CD4-positive, alpha-beta T cell treated with Interleukin-4 for 4 hours (primary cell): ENCODE data around the gene LAMA5.

Experiments used
- DNase-seq: peaks from one replicate; pipeline ENCODE4 v3.0.0-alpha.2; 2020

LAMA5 gene

GRCh38 chr20:62368976-62369814, 2.1 kb upstream of the LAMA5 start:
- no peak for DNase-seq

- no peak for DNase-seq
Measured at GRCh38 chr20:62368392-62368975, 1.4 kb upstream of the LAMA5 start.

DNA sequence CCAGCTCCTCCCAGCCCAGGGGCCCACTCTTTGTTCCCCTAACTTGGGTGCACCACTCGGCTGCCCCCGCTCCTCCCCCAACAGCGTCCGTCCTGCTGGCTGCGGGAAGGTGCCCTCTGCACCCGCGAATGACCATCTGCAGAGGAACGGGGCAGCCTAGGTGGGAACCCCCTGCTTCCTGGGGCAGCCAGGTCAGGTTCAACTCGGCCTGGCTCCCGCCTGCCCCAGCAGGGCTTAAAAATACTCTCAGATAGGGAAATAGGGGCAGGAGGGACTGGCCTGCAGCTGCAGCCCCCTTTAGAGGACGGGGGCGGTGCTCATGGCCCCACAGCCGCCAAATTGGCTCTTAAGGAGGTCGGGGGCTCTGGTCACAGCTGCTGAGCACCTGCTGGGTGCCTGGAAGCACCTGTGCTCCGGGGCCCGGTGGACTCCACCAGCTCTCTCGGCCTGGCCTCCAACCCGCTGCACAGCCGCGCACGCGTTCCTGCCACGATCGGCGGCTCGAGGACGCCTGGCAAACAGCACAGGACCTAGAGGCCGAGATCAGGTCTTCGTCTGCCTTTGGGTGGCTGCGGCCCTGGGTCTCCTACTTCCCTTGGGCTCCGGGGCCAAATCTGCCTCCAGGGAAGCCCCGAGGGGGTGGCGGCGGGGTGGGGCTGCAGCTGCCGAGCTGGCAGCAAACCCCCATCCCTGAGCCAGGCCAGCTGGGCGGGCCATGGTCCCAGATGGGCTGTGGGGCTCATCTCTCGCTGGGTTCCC, 700 bp upstream of the LAMA5 start:
- DNase-seq, result no peak

GRCh38 chr20:62366370-62367135, 559 bp downstream of the LAMA5 start:
- DNase-seq, result no peak

GRCh38 chr20:62365814-62366369, 1.2 kb downstream of the LAMA5 start:
- DNase-seq, result no peak

DNA sequence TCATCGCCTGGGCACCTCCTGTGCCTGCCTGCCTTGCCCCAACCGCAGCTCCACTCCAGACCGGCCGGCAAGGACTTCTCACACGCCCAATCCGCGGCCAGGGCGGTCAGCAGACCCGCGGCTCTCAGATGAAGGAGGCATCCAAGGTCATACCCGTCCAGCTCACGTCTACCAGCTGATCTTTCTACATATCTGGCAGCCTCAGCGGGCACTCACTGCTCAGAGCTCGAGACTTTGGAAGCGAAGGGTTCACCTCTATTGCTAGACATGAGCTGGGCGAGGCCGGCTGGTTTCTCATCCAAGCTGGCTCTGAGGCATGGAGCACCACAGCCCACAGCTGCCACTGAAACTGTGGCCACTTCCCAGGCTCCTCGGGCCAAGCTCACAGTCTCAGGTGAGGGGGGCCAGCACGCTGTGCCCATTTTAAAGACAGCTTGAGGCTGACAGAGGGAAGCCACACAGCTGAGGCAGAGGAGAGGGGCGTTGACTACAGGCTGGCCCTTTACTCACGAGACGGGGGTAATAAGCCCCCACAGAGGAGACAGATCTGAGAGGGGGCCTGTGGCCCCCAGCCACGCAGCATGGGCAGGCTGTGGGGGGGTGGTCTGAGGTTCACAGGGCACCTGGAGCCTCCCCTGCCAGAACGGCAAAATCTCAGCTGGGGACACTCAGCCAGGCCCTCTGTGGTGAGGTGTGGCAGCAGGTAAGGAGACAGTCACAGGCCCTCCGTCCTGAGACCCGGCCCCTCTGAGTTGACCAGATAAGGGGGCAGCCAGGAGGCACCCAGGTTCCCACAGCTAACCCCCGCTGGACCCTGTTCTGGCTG, 2.0 kb downstream of the LAMA5 start:
- DNase-seq, result no peak

GRCh38 chr20:62363920-62364851, 2.9 kb downstream of the LAMA5 start:
- DNase-seq, result no peak

GRCh38 chr20:62362991-62363919, 3.9 kb downstream of the LAMA5 start:
- DNase-seq, result no peak

DNA sequence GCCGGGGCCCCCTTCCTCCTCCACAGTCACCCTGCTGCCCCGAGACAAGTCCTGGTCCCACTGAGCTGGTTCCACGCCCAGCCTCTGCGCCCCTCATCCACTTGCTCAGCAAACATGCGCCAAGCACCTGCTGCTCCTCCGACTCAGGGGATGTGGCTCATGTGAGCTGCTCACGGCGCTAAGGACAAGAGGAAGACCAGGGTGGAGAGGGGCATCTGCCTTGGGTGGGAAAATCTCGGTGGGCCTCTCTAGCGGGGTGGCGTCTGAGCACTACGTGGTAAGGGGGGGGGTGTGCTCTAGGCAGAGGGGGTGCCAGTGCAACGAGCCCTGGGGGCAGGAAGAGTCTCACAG, 4.5 kb downstream of the LAMA5 start:
- DNase-seq, result no peak

GRCh38 chr20:62361799-62362589, 5.1 kb downstream of the LAMA5 start:
- no peak for DNase-seq

DNA sequence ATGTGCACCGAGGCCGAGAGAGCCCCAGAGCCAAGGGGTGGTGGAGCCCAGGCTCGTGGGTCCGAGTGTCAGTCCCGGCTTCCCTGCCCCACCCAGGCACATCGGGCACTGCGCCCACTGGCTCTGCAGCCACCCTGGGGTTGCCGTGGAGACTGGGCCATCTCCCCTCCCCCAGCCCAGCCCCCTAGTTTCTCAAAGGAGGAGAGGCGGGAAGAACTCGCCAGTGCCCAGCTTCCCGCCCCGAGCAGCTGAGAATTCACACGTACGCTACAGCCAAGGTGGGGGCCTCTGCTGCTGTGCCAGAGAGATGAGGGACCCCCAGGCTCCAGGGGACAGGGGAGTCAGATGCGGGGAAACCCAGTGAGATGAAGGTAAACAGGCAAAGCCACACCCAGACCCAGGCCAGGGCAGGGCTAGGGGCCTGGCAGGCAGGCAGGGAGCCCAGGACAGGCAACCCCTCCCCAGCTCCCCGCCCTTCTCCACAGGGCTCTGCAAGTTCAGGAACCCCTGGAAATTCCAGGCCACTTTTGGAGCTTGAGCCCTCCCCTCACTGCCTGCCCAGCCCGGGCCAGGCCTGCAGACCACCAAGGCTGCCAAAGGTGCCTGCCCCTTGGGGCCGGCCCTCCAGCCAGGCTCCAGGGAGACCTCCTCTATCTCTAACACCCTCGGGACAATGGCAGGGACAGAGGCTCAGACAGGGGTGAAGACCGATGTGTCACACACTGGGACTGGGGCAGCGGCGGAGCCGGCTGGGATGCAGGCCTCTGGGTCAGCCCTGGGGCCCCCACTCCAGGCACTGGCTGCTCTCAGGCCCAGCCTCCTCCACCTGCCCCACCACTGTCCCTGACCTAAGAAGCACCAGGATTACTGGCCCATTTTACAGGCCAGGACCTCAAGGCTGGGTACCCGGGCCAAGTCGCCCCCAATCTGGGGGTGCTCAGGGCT, 6.0 kb downstream of the LAMA5 start:
- DNase-seq, result no peak

- no peak for DNase-seq
Measured at GRCh38 chr20:62359491-62360121, 7.5 kb downstream of the LAMA5 start.

GRCh38 chr20:62359043-62359490, 8.0 kb downstream of the LAMA5 start:
- no peak for DNase-seq

DNA sequence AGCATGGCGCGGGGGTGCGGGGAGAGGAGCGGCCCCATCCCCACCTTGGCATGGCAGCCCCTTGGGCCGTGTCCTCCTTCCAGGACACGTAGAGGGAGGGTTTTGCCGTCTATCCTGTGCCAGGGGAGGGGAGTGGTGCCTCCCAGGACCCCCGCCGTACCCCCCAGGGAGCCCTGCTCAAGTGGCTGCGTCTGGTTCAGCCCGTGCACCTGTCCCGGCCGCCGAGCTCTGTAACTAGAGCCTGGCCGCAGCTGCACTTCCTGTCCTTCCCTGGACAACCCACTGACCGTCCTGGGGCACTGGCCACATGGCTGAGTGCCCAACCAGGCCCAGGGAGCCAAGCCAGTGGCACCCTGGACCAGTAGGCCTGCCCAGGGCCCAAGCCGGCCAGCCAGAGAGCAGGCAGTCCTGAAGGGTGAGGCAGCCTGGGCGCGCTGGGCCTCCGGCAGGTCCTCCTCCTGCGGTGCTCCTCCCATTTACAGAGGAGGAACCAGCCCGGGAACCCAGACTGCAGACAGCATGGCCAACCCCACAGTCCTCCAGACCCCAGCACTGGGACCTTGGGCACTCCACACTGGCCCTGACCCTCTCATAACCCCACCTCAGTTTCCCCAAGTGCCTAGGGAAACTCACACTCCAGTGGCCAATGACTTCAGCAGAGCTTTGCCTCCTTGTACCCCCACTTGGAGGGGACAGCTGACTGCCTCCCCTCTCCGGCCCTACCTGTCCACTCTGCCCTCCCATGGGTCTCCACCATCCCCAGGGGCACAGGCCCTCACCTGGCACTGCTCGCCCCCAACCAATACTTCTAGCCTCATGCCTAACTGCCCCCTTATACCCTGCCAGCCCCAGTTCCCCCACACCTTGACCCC, 8.7 kb downstream of the LAMA5 start:
- DNase-seq, result no peak

- no peak for DNase-seq
Measured at GRCh38 chr20:62357681-62358080, 9.4 kb downstream of the LAMA5 start.

GRCh38 chr20:62357187-62357667, 9.9 kb downstream of the LAMA5 start:
- no peak for DNase-seq
